ENCODE data around the gene ERCC6.

- TF ChIP-seq POLR2A (IDR thresholded peaks at IDR 0.05): no peak
- TF ChIP-seq CTCF (IDR thresholded peaks at IDR 0.05): no peak
Observed at GRCh38 chr10:49478819-49479218, 60.1 kb downstream of the ERCC6 start.

Data from Peyer's patch (tissue), 4 donors.